Type B pancreatic cell (in vitro differentiated cells): ENCODE measurements around the gene ASXL2. TPM values are rescaled to one million over a fixed set of nuclear protein-coding genes. Genes with fewer than 3 reads are reported as not detected.

Experiments
- DNase-seq: peaks from one replicate; pipeline ENCODE4 v3.0.0; 2021; ENCODE audit warnings: mixed read lengths; ENCODE audit not compliant: unreplicated experiment; ENCODE audit errors: extremely low spot score
- H3K27ac Mint-ChIP-seq: 2 replicates; pipeline ENCODE4 v1.8.0; 2021; ENCODE audit warnings: mild to moderate bottlenecking, mixed read lengths
- H3K27me3 Mint-ChIP-seq: 2 replicates; pipeline ENCODE4 v1.8.0; 2021; ENCODE audit warnings: mixed read lengths
- H3K36me3 Mint-ChIP-seq: 2 replicates; pipeline ENCODE4 v1.8.0; 2021; ENCODE audit warnings: mixed read lengths
- H3K4me1 Mint-ChIP-seq: one replicate; pipeline ENCODE4 v1.8.0; 2021; ENCODE audit warnings: mixed read lengths; ENCODE audit not compliant: unreplicated experiment
- H3K4me3 Mint-ChIP-seq: 2 replicates; pipeline ENCODE4 v1.8.0; 2021; ENCODE audit warnings: mild to moderate bottlenecking, mixed read lengths
- H3K9me3 Mint-ChIP-seq: 2 replicates; pipeline ENCODE4 v1.8.0; 2021; ENCODE audit warnings: mixed read lengths
- CTCF ChIP-seq: fragments of 200-600 bp; sonication (generic); conservative IDR thresholded peaks from 2 replicates; pipeline ENCODE4 v1.5.0; 2021; ENCODE audit warnings: antibody characterized with exemption, mild to moderate bottlenecking
- total RNA-seq: library from RNA; stranded (reverse); gene quantifications from 2 replicates; pipeline ENCODE4 v1.2.1, GENCODE V29; 2021; ENCODE audit warnings: low replicate concordance

ASXL2 gene
- total RNA-seq, 1 donor from 2014 or later: 29.2 TPM

GRCh38 chr2:25743132-25743830, 135.0 kb downstream of the ASXL2 start:
- TF ChIP-seq CTCF: no peak
- Mint-ChIP-seq H3K36me3 (peaks cover 27% of the 10 kb centered on the region), H3K4me1 (peaks cover 21% of the 10 kb centered on the region), H3K4me3 (no peak overlapping the region), H3K27ac (no peak overlapping the region), H3K9me3 (no peaks in the 10 kb centered on the region), H3K27me3 (no peaks in the 10 kb centered on the region)
- DNase-seq: no peak

GRCh38 chr2:25742501-25742900, 135.8 kb downstream of the ASXL2 start:
- TF ChIP-seq CTCF: no peak
- no peak for DNase-seq
- Mint-ChIP-seq H3K36me3 (peaks cover 27% of the 10 kb centered on the region), H3K4me3 (no peak overlapping the region), H3K27me3 (no peaks in the 10 kb centered on the region), H3K4me1 (peaks cover 21% of the 10 kb centered on the region), H3K9me3 (no peaks in the 10 kb centered on the region), H3K27ac (no peak overlapping the region)

- Mint-ChIP-seq H3K27me3 (no peaks in the 10 kb centered on the region), H3K4me1 (peaks cover 21% of the 10 kb centered on the region), H3K4me3 (no peak overlapping the region), H3K9me3 (no peaks in the 10 kb centered on the region), H3K36me3 (peaks cover 27% of the 10 kb centered on the region), H3K27ac (no peak overlapping the region)
- no peak for TF ChIP-seq CTCF
- DNase-seq: no peak
Observed at GRCh38 chr2:25740810-25741381, 137.4 kb downstream of the ASXL2 start.

- DNase-seq: no peak
- Mint-ChIP-seq H3K27me3 (no peaks in the 10 kb centered on the region), H3K9me3 (no peaks in the 10 kb centered on the region), H3K4me1 (peaks cover 21% of the 10 kb centered on the region), H3K27ac (no peak overlapping the region), H3K4me3 (no peak overlapping the region), H3K36me3 (peaks cover 21% of the 10 kb centered on the region)
- TF ChIP-seq CTCF: no peak
Observed at GRCh38 chr2:25738383-25739343, 139.6 kb downstream of the ASXL2 start.

GRCh38 chr2:25736899-25737515, 141.3 kb downstream of the ASXL2 start:
- peaks cover 19% of the 10 kb centered on the region for H3K4me1 Mint-ChIP-seq
- DNase-seq: no peak
- no peaks in the 10 kb centered on the region for H3K9me3 Mint-ChIP-seq
- no peak overlapping the region for H3K27ac Mint-ChIP-seq
- peaks cover 6% of the 10 kb centered on the region for H3K36me3 Mint-ChIP-seq
- no peak for TF ChIP-seq CTCF
- no peaks in the 10 kb centered on the region for H3K27me3 Mint-ChIP-seq
- H3K4me3 Mint-ChIP-seq: no peak overlapping the region
